ENCODE measurements around the gene PDIA2.

GRCh38 chr16:263182-263774 lies 19.7 kb upstream of the PDIA2 start:
- no peak for TF ChIP-seq EZH2 (IDR thresholded peaks at IDR 0.05; ENCODE audit: borderline replicate concordance, low read length)
- TF ChIP-seq, protein P1, sequence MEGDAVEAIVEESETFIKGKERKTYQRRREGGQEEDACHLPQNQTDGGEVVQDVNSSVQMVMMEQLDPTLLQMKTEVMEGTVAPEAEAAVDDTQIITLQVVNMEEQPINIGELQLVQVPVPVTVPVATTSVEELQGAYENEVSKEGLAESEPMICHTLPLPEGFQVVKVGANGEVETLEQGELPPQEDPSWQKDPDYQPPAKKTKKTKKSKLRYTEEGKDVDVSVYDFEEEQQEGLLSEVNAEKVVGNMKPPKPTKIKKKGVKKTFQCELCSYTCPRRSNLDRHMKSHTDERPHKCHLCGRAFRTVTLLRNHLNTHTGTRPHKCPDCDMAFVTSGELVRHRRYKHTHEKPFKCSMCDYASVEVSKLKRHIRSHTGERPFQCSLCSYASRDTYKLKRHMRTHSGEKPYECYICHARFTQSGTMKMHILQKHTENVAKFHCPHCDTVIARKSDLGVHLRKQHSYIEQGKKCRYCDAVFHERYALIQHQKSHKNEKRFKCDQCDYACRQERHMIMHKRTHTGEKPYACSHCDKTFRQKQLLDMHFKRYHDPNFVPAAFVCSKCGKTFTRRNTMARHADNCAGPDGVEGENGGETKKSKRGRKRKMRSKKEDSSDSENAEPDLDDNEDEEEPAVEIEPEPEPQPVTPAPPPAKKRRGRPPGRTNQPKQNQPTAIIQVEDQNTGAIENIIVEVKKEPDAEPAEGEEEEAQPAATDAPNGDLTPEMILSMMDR (conservative IDR thresholded peaks at IDR 0.05 in 1 of 2, IDR thresholded peaks at IDR 0.05 in 1 of 2; ENCODE audit: extremely low read depth in 1 of 2, insufficient read depth in 1 of 2, low read depth in 1 of 2, low read length in 2 of 2): no peak
